PC-3 (cell line): ENCODE data around the gene TMEM184B. TPM values are rescaled to one million over a fixed set of nuclear protein-coding genes. Genes with fewer than 3 reads are reported as not detected.

ENCODE experiments used
- ATAC-seq: fragments of 200-7000 bp; cut with Tn5 transposase; 2 replicates; pipeline ENCODE4 v1.9.1; 2020; ENCODE audit warnings: mild to moderate bottlenecking, moderate library complexity
- BruUV-seq: library from RNA; stranded (reverse); fragments of 400-500 nt; replicated peaks from 2 replicates; lab custom pipeline; 2021; lab: Mats Ljungman, UMichigan
- CTCF ChIA-PET: fragments of 300-600 bp; sonication (Branson Sonifier 250); formaldehyde crosslinking; loops from one replicate; lab custom pipeline; 2022; ENCODE audit warnings: antibody characterized with exemption; lab: Charles Lee
- POLR2A ChIA-PET: fragments of 300-600 bp; sonication (Branson Sonifier 250); formaldehyde crosslinking; loops from one replicate; lab custom pipeline; 2022; ENCODE audit warnings: antibody characterized with exemption; ENCODE audit not compliant: unreplicated experiment; lab: Charles Lee
- DNase-seq: peaks from one replicate; pipeline ENCODE4 v3.0.0-alpha.2; 2015
- H2AFZ ChIP-seq: fragments of 300-600 bp; sonication (generic); 2 replicates; pipeline ENCODE4 v1.6.0; 2016; ENCODE audit warnings: antibody characterized with exemption, low read length
- H3F3A ChIP-seq: fragments of 300-600 bp; sonication (generic); one replicate; pipeline ENCODE4 v1.6.0; 2017; ENCODE audit warnings: antibody characterized with exemption, low read length, control low read depth, mild to moderate bottlenecking; ENCODE audit not compliant: unreplicated experiment
- H3K27ac ChIP-seq: fragments of 300-600 bp; sonication (generic); 2 replicates; pipeline ENCODE4 v1.5.1; 2016; ENCODE audit warnings: mild to moderate bottlenecking, low read length
- H3K27me3 ChIP-seq: fragments of 300-600 bp; sonication (generic); 2 replicates; pipeline ENCODE4 v1.6.1; 2016; ENCODE audit warnings: low read length, mixed read lengths
- H3K36me3 ChIP-seq: fragments of 300-600 bp; sonication (generic); 2 replicates; pipeline ENCODE4 v1.6.1; 2016; ENCODE audit warnings: low read depth, mixed run types, low read length, mixed read lengths
- H3K4me1 ChIP-seq: fragments of 300-600 bp; sonication (generic); 2 replicates; pipeline ENCODE4 v1.5.1; 2016; ENCODE audit warnings: low read length; ENCODE audit not compliant: insufficient read depth
- H3K4me2 ChIP-seq: fragments of 300-600 bp; sonication (generic); 2 replicates; pipeline ENCODE4 v1.6.0; 2016; ENCODE audit warnings: low read length
- H3K4me3 ChIP-seq: fragments of 300-600 bp; sonication (generic); 2 replicates; pipeline ENCODE4 v1.5.1; 2016; ENCODE audit warnings: mild to moderate bottlenecking, low read length, mixed read lengths
- H3K79me2 ChIP-seq: fragments of 300-600 bp; sonication (generic); 2 replicates; pipeline ENCODE4 v1.6.1; 2017; ENCODE audit warnings: low read length, mixed read lengths
- H3K9ac ChIP-seq: fragments of 300-600 bp; sonication (generic); 2 replicates; pipeline ENCODE4 v1.6.0; 2016; ENCODE audit warnings: mild to moderate bottlenecking, low read length
- H3K9me2 ChIP-seq: fragments of 300-600 bp; sonication (generic); replicated peaks from 2 replicates; pipeline ENCODE4 v1.6.1; 2016; ENCODE audit warnings: mixed run types, low read length, mixed read lengths
- H3K9me3 ChIP-seq: fragments of 300-600 bp; sonication (generic); 2 replicates; pipeline ENCODE4 v1.6.1; 2016; ENCODE audit warnings: low read length, mixed read lengths
- H4K20me1 ChIP-seq: fragments of 300-600 bp; sonication (generic); 2 replicates; pipeline ENCODE4 v1.6.1; 2016; ENCODE audit warnings: low read length, mixed read lengths
- CTCF ChIP-seq: fragments of 300-600 bp; sonication (generic); conservative IDR thresholded peaks from 2 replicates; pipeline ENCODE4 v1.5.1; 2017; ENCODE audit warnings: antibody characterized with exemption, low read depth, mild to moderate bottlenecking, low read length
- EZH2 ChIP-seq: fragments of 300-600 bp; sonication (generic); IDR thresholded peaks from one replicate; pipeline ENCODE4 v1.6.1; 2017; ENCODE audit warnings: antibody characterized with exemption, mild to moderate bottlenecking, low read length; ENCODE audit not compliant: unreplicated experiment
- EZH2phosphoT487 ChIP-seq: fragments of 300-600 bp; sonication (generic); IDR thresholded peaks from 2 replicates; pipeline ENCODE4 v1.6.1; 2018; ENCODE audit warnings: mild to moderate bottlenecking, antibody characterized with exemption, low read length, borderline replicate concordance
- intact Hi-C: fragments of 100-400 bp; cut with micrococcal nuclease; formaldehyde crosslinking; loops from 2 replicates; pipeline ENCODE4 v1.9.0; 2023
- total RNA-seq: library from RNA; depleted of rRNA; stranded (reverse); fragments of >200 nt; gene quantifications from 2 replicates; pipeline ENCODE4 v1.2.3, GENCODE V29; 2014

TMEM184B gene
- total RNA-seq, 1 experiment from 2014 or later = 37.5 TPM

GRCh38 chr22:38176170-38176741 lies 96.6 kb downstream of the TMEM184B start:
- H3K36me3 ChIP-seq = no peaks in the 10 kb centered on the region
- H4K20me1 ChIP-seq = no peaks in the 10 kb centered on the region
- CTCF ChIA-PET = no interaction called here
- no peaks in the 10 kb centered on the region for H3K9me3 ChIP-seq
- TF ChIP-seq EZH2phosphoT487 = no peak
- no peak for TF ChIP-seq CTCF
- no peak for TF ChIP-seq EZH2
- intact Hi-C loops = no loop called here
- H3F3A ChIP-seq = peaks cover 7% of the 10 kb centered on the region
- POLR2A ChIA-PET = no interaction called here
- no peak overlapping the region for H3K4me2 ChIP-seq
- no peak overlapping the region for H3K4me3 ChIP-seq
- H2AFZ ChIP-seq = no peak overlapping the region
- no peak overlapping the region for H3K9ac ChIP-seq
- H3K79me2 ChIP-seq = no peaks in the 10 kb centered on the region
- no peak overlapping the region for H3K27ac ChIP-seq
- DNase-seq = no peak
- ATAC-seq = no peak
- no peaks in the 10 kb centered on the region for H3K9me2 ChIP-seq
- H3K4me1 ChIP-seq = peaks cover 47% of the 10 kb centered on the region
- no peaks in the 10 kb centered on the region for H3K27me3 ChIP-seq
- no TSS peak for BruUV-seq

- ATAC-seq (no peak), DNase-seq (no peak)
- TF ChIP-seq CTCF (no peak), EZH2 (no peak), EZH2phosphoT487 (no peak)
- Histone ChIP-seq H2AFZ (no peak overlapping the region), H3K9ac (no peak overlapping the region), H3K27ac (no peak overlapping the region), H4K20me1 (no peaks in the 10 kb centered on the region), H3K4me3 (no peak overlapping the region), H3K4me1 (peaks cover 39% of the 10 kb centered on the region), H3K79me2 (no peaks in the 10 kb centered on the region), H3F3A (peaks cover 3% of the 10 kb centered on the region), H3K4me2 (no peak overlapping the region), H3K9me3 (no peaks in the 10 kb centered on the region), H3K36me3 (no peaks in the 10 kb centered on the region), H3K9me2 (no peaks in the 10 kb centered on the region), H3K27me3 (no peaks in the 10 kb centered on the region)
- BruUV-seq = no TSS peak
- CTCF ChIA-PET = no interaction called here
- POLR2A ChIA-PET = no interaction called here
- intact Hi-C loops = no loop called here
Measured at GRCh38 chr22:38175206-38176118, 97.3 kb downstream of the TMEM184B start.

- ATAC-seq (no peak), DNase-seq (no peak)
- intact Hi-C loops = no loop called here
- Histone ChIP-seq H3K4me2 (no peak overlapping the region), H4K20me1 (no peaks in the 10 kb centered on the region), H3F3A (no peaks in the 10 kb centered on the region), H3K4me3 (no peak overlapping the region), H3K9me2 (no peaks in the 10 kb centered on the region), H3K36me3 (no peaks in the 10 kb centered on the region), H3K4me1 (peaks cover 30% of the 10 kb centered on the region), H2AFZ (no peak overlapping the region), H3K79me2 (no peaks in the 10 kb centered on the region), H3K9ac (no peak overlapping the region), H3K27ac (no peak overlapping the region), H3K9me3 (no peaks in the 10 kb centered on the region), H3K27me3 (no peaks in the 10 kb centered on the region)
- TF ChIP-seq EZH2 = no peak
- no peak for TF ChIP-seq CTCF
- TF ChIP-seq EZH2phosphoT487 = no peak
- ChIA-PET CTCF (no interaction called here), POLR2A (no interaction called here)
- BruUV-seq = no TSS peak
Measured at GRCh38 chr22:38174626-38175025, 98.2 kb downstream of the TMEM184B start.
